A673 (cell line): ENCODE results near the gene ZNF248. TPM values are rescaled to one million over a fixed set of nuclear protein-coding genes. Genes with fewer than 3 reads are reported as not detected.

ENCODE experiments used
- BruUV-seq: library from RNA; stranded (reverse); fragments of 400-500 nt; replicated peaks from 2 replicates; lab custom pipeline; 2021; lab: Mats Ljungman, UMichigan
- CTCF ChIA-PET: fragments of 300-600 bp; sonication (Branson Sonifier 250); formaldehyde crosslinking; loops from one replicate; lab custom pipeline; 2022; ENCODE audit warnings: antibody characterized with exemption; lab: Charles Lee
- POLR2A ChIA-PET: fragments of 300-600 bp; sonication (Branson Sonifier 250); formaldehyde crosslinking; loops from one replicate; lab custom pipeline; 2022; ENCODE audit warnings: antibody characterized with exemption; ENCODE audit not compliant: low non-redundant PET; lab: Charles Lee
- DNase-seq: peaks from one replicate; pipeline ENCODE4 v3.0.0-alpha.2; 2015; ENCODE audit warnings: low spot score
- H3K27ac ChIP-seq: fragments of 200-600 bp; sonication (generic); 2 replicates; pipeline ENCODE4 v1.5.1; 2016; ENCODE audit warnings: mixed run types, low read depth, mild to moderate bottlenecking, mixed read lengths, antibody characterized with exemption, low read length; ENCODE audit not compliant: poor library complexity, severe bottlenecking
- H3K27me3 ChIP-seq: fragments of 200-600 bp; sonication (generic); replicated peaks from 2 replicates; pipeline ENCODE4 v1.6.1; 2017; ENCODE audit warnings: mixed run types, low read depth, mild to moderate bottlenecking, mixed read lengths, antibody characterized with exemption, low read length; ENCODE audit not compliant: insufficient read depth, poor library complexity
- H3K36me3 ChIP-seq: fragments of 200-600 bp; sonication (generic); 2 replicates; pipeline ENCODE4 v1.6.1; 2016; ENCODE audit warnings: mixed run types, mild to moderate bottlenecking, mixed read lengths, antibody characterized with exemption, low read length; ENCODE audit not compliant: insufficient read depth, poor library complexity, severe bottlenecking
- H3K4me1 ChIP-seq: fragments of 200-600 bp; sonication (generic); 2 replicates; pipeline ENCODE4 v1.6.1; 2017; ENCODE audit warnings: mixed run types, mild to moderate bottlenecking, mixed read lengths, antibody characterized with exemption, low read length; ENCODE audit not compliant: insufficient read depth, poor library complexity, severe bottlenecking
- H3K4me3 ChIP-seq: fragments of 200-600 bp; sonication (generic); 2 replicates; pipeline ENCODE4 v1.5.1; 2016; ENCODE audit warnings: low read depth, mixed run types, mild to moderate bottlenecking, mixed read lengths, low read length; ENCODE audit not compliant: poor library complexity, severe bottlenecking
- H3K9me3 ChIP-seq: fragments of 200-600 bp; sonication (generic); 2 replicates; pipeline ENCODE4 v1.6.1; 2016; ENCODE audit warnings: mixed run types, low read depth, mild to moderate bottlenecking, mixed read lengths, antibody characterized with exemption, low read length; ENCODE audit not compliant: poor library complexity, severe bottlenecking
- CTCF ChIP-seq: fragments of 300-800, 200-600 bp; sonication (generic); conservative IDR thresholded peaks from 2 replicates; pipeline ENCODE4 v1.5.1; 2017; ENCODE audit warnings: low read depth, mild to moderate bottlenecking, antibody characterized with exemption, low read length, moderate library complexity, mixed read lengths
- EZH2 ChIP-seq: fragments of 200-600 bp; sonication (generic); IDR thresholded peaks from 2 replicates; pipeline ENCODE4 v1.6.1; 2017; ENCODE audit warnings: borderline replicate concordance, low read depth, mild to moderate bottlenecking, mixed read lengths, antibody characterized with exemption, low read length; ENCODE audit not compliant: poor library complexity, severe bottlenecking
- intact Hi-C: fragments of 100-400 bp; cut with micrococcal nuclease; formaldehyde crosslinking; loops from one replicate; pipeline ENCODE4 v1.10.0; 2022; ENCODE audit not compliant: unreplicated experiment
- total RNA-seq: library from RNA; stranded (reverse); gene quantifications from 2 replicates; pipeline ENCODE4 v1.2.3, GENCODE V29; 2021

ZNF248 gene
- total RNA-seq, 1 experiment from 2014 or later: 8.7 TPM

- H3K27ac ChIP-seq: no peak overlapping the region
- BruUV-seq: no TSS peak
- CTCF ChIA-PET: no interaction called here
- TF ChIP-seq CTCF (no peak), EZH2 (no peak)
- H3K4me1 ChIP-seq: no peaks in the 10 kb centered on the region
- no peak for DNase-seq
- H3K4me3 ChIP-seq: no peak overlapping the region
- POLR2A ChIA-PET: no interaction called here
- intact Hi-C loops: no loop called here
- H3K36me3 ChIP-seq: no peaks in the 10 kb centered on the region
- H3K9me3 ChIP-seq: peaks cover 5% of the 10 kb centered on the region
- H3K27me3 ChIP-seq: no peaks in the 10 kb centered on the region
These were observed 109.2 kb downstream of the ZNF248 start for GRCh38 chr10:37748170-37748569.

- Histone ChIP-seq H3K4me3 (no peak overlapping the region), H3K4me1 (no peaks in the 10 kb centered on the region), H3K36me3 (no peaks in the 10 kb centered on the region), H3K9me3 (peaks cover 5% of the 10 kb centered on the region), H3K27ac (no peak overlapping the region), H3K27me3 (no peaks in the 10 kb centered on the region)
- intact Hi-C loops: no loop called here
- CTCF ChIA-PET: no interaction called here
- POLR2A ChIA-PET: no interaction called here
- no peak for TF ChIP-seq CTCF
- no TSS peak for BruUV-seq
- no peak for DNase-seq
These were observed 110.3 kb downstream of the ZNF248 start for GRCh38 chr10:37747081-37747480.

- DNase-seq: no peak
- Histone ChIP-seq H3K4me1 (no peaks in the 10 kb centered on the region), H3K27ac (no peak overlapping the region), H3K27me3 (no peaks in the 10 kb centered on the region), H3K36me3 (no peaks in the 10 kb centered on the region), H3K4me3 (no peak overlapping the region), H3K9me3 (peaks cover 5% of the 10 kb centered on the region)
- no TSS peak for BruUV-seq
- intact Hi-C loops: no loop called here
- CTCF ChIA-PET: no interaction called here
- no peak for TF ChIP-seq EZH2
- TF ChIP-seq CTCF: no peak
- POLR2A ChIA-PET: no interaction called here
These were observed 115.6 kb downstream of the ZNF248 start for GRCh38 chr10:37741831-37742230.
